Liver (tissue), 3 donors: Measurements from ENCODE around the gene PCDH9.

ENCODE experiments used
- HNF4G ChIP-seq: IDR thresholded peaks from 2 replicates; pipeline ENCODE4 v1.6.1; 2016; ENCODE audit warnings: antibody characterized with exemption
- RAD21 ChIP-seq, 2 donors: IDR thresholded peaks; 2 replicates each; pipeline ENCODE4 v1.6.1; 2016; ENCODE audit warnings: antibody characterized with exemption in 2 of 2, mild to moderate bottlenecking in 2 of 2
- SP1 ChIP-seq: IDR thresholded peaks from 2 replicates; pipeline ENCODE4 v1.6.1; 2018; ENCODE audit warnings: antibody characterized with exemption, mild to moderate bottlenecking
- TF ChIP-seq, protein P1 (sequence below): fragments of 150-350 bp; IDR thresholded peaks from 2 replicates; pipeline ENCODE4 v1.5.1; 2017; ENCODE audit warnings: improper control_type of control experiment, low read depth, low read length; ENCODE audit not compliant: missing input control
- TF ChIP-seq, protein P2 (sequence below): IDR thresholded peaks from 2 replicates; pipeline ENCODE4 v1.6.1; 2016; ENCODE audit warnings: antibody characterized with exemption, mild to moderate bottlenecking
- donor health status: healthy.
- donor health status: healthy.

DNA sequence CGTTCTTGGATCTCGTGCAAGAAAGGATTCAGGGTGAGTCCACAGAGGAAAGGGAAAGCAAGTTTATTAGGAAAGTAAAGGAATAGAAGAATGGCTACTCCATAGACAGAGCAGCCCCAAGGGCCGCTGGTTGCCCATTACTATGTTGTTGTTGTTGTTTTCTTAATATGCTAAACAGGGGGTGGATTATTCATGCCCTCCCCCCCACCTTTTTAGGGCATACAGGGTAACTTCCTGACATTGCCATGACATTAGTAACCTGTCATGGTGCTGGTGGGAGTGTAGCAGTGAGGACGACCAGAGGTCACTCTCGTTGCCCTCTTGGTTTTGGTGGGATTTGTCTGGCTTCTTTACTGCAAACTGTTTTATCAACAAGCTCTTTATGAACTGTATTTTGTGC, 29.1 kb upstream of the PCDH9 start:
- TF ChIP-seq SP1 = no peak
- TF ChIP-seq, protein P1, sequence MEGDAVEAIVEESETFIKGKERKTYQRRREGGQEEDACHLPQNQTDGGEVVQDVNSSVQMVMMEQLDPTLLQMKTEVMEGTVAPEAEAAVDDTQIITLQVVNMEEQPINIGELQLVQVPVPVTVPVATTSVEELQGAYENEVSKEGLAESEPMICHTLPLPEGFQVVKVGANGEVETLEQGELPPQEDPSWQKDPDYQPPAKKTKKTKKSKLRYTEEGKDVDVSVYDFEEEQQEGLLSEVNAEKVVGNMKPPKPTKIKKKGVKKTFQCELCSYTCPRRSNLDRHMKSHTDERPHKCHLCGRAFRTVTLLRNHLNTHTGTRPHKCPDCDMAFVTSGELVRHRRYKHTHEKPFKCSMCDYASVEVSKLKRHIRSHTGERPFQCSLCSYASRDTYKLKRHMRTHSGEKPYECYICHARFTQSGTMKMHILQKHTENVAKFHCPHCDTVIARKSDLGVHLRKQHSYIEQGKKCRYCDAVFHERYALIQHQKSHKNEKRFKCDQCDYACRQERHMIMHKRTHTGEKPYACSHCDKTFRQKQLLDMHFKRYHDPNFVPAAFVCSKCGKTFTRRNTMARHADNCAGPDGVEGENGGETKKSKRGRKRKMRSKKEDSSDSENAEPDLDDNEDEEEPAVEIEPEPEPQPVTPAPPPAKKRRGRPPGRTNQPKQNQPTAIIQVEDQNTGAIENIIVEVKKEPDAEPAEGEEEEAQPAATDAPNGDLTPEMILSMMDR = no peak
- TF ChIP-seq RAD21 (IDR thresholded peaks at IDR 0.05) = no peak
- TF ChIP-seq HNF4G = no peak
- TF ChIP-seq, protein P2, sequence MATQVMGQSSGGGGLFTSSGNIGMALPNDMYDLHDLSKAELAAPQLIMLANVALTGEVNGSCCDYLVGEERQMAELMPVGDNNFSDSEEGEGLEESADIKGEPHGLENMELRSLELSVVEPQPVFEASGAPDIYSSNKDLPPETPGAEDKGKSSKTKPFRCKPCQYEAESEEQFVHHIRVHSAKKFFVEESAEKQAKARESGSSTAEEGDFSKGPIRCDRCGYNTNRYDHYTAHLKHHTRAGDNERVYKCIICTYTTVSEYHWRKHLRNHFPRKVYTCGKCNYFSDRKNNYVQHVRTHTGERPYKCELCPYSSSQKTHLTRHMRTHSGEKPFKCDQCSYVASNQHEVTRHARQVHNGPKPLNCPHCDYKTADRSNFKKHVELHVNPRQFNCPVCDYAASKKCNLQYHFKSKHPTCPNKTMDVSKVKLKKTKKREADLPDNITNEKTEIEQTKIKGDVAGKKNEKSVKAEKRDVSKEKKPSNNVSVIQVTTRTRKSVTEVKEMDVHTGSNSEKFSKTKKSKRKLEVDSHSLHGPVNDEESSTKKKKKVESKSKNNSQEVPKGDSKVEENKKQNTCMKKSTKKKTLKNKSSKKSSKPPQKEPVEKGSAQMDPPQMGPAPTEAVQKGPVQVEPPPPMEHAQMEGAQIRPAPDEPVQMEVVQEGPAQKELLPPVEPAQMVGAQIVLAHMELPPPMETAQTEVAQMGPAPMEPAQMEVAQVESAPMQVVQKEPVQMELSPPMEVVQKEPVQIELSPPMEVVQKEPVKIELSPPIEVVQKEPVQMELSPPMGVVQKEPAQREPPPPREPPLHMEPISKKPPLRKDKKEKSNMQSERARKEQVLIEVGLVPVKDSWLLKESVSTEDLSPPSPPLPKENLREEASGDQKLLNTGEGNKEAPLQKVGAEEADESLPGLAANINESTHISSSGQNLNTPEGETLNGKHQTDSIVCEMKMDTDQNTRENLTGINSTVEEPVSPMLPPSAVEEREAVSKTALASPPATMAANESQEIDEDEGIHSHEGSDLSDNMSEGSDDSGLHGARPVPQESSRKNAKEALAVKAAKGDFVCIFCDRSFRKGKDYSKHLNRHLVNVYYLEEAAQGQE = no peak
